Esophagus muscularis mucosa (tissue), 4 donors: ENCODE measurements around the gene CILP2. TPM values are rescaled to one million over a fixed set of nuclear protein-coding genes. Genes with fewer than 3 reads are reported as not detected.

ENCODE experiments used
- DNase-seq: peaks from one replicate; pipeline ENCODE4 v3.0.0-alpha.2; 2017; ENCODE audit errors: extremely low spot score
- H3K27ac ChIP-seq, 4 donors: fragments of 200-600 bp; sonication (generic); replicated peaks in 1 of 4; 1 replicate in 3 of 4; 2 replicates in 1 of 4; pipeline ENCODE4 v1.5.1; 2016 to 2019; ENCODE audit warnings: mild to moderate bottlenecking in 1 of 4
- H3K27me3 ChIP-seq, 4 donors: fragments of 200-600 bp; sonication (generic); one replicate each; pipeline versions ENCODE4 v1.5.1 to v1.6.0; 2016 to 2019
- H3K36me3 ChIP-seq, 4 donors: fragments of 200-600 bp; sonication (generic); one replicate each; pipeline ENCODE4 v1.5.1; 2016 to 2019
- H3K4me1 ChIP-seq, 4 donors: fragments of 200-600 bp; sonication (generic); one replicate each; pipeline ENCODE4 v1.5.1; 2016 to 2019
- H3K4me3 ChIP-seq, 4 donors: fragments of 200-600 bp; sonication (generic); 1 replicate in 2 of 4; 2 replicates in 2 of 4; pipeline ENCODE4 v1.5.1; 2016 to 2019; ENCODE audit warnings: mild to moderate bottlenecking in 4 of 4, moderate library complexity in 1 of 4
- H3K9me3 ChIP-seq, 4 donors: fragments of 200-600 bp; sonication (generic); 1 replicate in 3 of 4; 2 replicates in 1 of 4; pipeline ENCODE4 v1.5.1; 2016 to 2019
- EP300 ChIP-seq: sonication (generic); formaldehyde crosslinking; IDR thresholded peaks from one replicate; pipeline ENCODE4 v1.6.1; 2017; ENCODE audit warnings: antibody characterized with exemption
- POLR2A ChIP-seq: fragments of 450-650 bp; IDR thresholded peaks from one replicate; pipeline ENCODE4 v1.6.1; 2017; ENCODE audit warnings: antibody characterized with exemption, moderate library complexity, mild to moderate bottlenecking, low read depth
- POLR2AphosphoS5 ChIP-seq, 2 donors: sonication (generic); formaldehyde crosslinking; IDR thresholded peaks; one replicate each; pipeline ENCODE4 v1.6.1; 2017; ENCODE audit warnings: antibody characterized with exemption in 2 of 2
- whole genome bisulfite sequencing: methylation state at CpG from one replicate; pipeline ENCODE4 v1.1.5; 2018; 5-methylcytosine and 5-hydroxymethylcytosine counted together
- intact Hi-C: fragments of 100-400 bp; cut with DNase I; formaldehyde crosslinking; loops from one replicate; pipeline ENCODE4 v1.15.1; 2023
- total RNA-seq, 4 donors: library from RNA; depleted of rRNA; stranded (reverse); fragments of >200 nt; gene quantifications; one replicate each; pipeline versions ENCODE4 v1.1.0 to v1.2.1, GENCODE V29; 2016
- TF ChIP-seq, protein P1 (sequence below), 3 experiments: fragments of 200-600 bp in 2 of 3; fragments of 450-650 bp in 1 of 3; sonication (generic) in 2 of 3; IDR thresholded peaks; one replicate each; pipeline ENCODE4 v1.5.1; 2017 to 2019; ENCODE audit warnings: antibody characterized with exemption in 3 of 3, mild to moderate bottlenecking in 2 of 3, moderate library complexity in 1 of 3

CILP2 gene
- total RNA-seq, 4 donors from 2014 or later = 0.13 to 0.52 (median 0.29) TPM

GRCh38 chr19:19513682-19514081 lies 24.4 kb upstream of the CILP2 start:
- DNase-seq = no peak
- TF ChIP-seq, protein P1, sequence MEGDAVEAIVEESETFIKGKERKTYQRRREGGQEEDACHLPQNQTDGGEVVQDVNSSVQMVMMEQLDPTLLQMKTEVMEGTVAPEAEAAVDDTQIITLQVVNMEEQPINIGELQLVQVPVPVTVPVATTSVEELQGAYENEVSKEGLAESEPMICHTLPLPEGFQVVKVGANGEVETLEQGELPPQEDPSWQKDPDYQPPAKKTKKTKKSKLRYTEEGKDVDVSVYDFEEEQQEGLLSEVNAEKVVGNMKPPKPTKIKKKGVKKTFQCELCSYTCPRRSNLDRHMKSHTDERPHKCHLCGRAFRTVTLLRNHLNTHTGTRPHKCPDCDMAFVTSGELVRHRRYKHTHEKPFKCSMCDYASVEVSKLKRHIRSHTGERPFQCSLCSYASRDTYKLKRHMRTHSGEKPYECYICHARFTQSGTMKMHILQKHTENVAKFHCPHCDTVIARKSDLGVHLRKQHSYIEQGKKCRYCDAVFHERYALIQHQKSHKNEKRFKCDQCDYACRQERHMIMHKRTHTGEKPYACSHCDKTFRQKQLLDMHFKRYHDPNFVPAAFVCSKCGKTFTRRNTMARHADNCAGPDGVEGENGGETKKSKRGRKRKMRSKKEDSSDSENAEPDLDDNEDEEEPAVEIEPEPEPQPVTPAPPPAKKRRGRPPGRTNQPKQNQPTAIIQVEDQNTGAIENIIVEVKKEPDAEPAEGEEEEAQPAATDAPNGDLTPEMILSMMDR (IDR thresholded peaks at IDR 0.05) = no peak
- TF ChIP-seq POLR2AphosphoS5 (IDR thresholded peaks at IDR 0.05) (no peak), POLR2A (no peak), EP300 (no peak)
- Histone ChIP-seq H3K27me3 (no peaks in the 10 kb centered on the region), H3K4me3 (peak overlapping the region; percentile 41 to 97 (median 44)), H3K4me1 (peaks cover 26 to 43% (median 40%) of the 10 kb centered on the region in 4 donors), H3K27ac (peak overlapping the region; percentile 30 to 56 (median 42)), H3K9me3 (peaks cover 0 to 5% (median 3%) of the 10 kb centered on the region in 4 donors), H3K36me3 (no peaks in the 10 kb centered on the region)
- intact Hi-C loops = no loop called here
- 95% methylated on average over 8 of the region's 17 CpGs for WGBS

DNA sequence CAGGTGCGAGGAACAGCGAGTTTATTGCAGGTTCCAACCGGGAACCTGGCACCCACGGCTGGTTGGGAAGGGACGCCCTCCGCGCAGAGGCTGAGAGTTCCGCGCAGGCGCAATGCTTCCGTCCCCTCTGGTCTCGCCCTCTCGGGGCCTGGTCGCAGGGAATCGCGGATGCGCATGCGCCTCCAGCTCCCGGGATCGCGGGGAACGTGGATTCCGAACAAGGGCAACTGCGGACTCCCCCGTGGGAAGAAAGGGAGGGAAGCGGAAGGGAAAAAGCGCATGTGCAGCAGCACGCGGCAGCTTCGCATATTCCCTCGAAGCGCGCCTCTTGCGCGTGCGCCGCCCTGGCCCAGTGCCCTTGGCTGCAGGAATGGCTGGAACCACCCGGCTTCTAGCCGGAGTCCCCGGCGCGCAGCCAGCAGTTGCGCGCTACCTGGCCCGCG lies 23.8 kb upstream of the CILP2 start:
- Histone ChIP-seq H3K9me3 (peaks cover 0 to 5% (median 3%) of the 10 kb centered on the region in 4 donors), H3K4me1 (peaks cover 26 to 49% (median 44%) of the 10 kb centered on the region in 4 donors), H3K27ac (peak overlapping the region; percentile 30 to 56 (median 42)), H3K27me3 (no peaks in the 10 kb centered on the region), H3K36me3 (peaks cover 0 to 5% (median 1%) of the 10 kb centered on the region in 4 donors), H3K4me3 (peak overlapping the region; percentile 41 to 97 (median 44))
- 46% methylated on average over 37 of the region's 46 CpGs for WGBS
- DNase-seq = no peak
- intact Hi-C loops = no loop called here
- TF ChIP-seq POLR2AphosphoS5 (IDR thresholded peaks at IDR 0.05) (peak; percentile 46 to 77), POLR2A (no peak), EP300 (no peak)
- TF ChIP-seq, protein P1 (IDR thresholded peaks at IDR 0.05) = no peak

DNA sequence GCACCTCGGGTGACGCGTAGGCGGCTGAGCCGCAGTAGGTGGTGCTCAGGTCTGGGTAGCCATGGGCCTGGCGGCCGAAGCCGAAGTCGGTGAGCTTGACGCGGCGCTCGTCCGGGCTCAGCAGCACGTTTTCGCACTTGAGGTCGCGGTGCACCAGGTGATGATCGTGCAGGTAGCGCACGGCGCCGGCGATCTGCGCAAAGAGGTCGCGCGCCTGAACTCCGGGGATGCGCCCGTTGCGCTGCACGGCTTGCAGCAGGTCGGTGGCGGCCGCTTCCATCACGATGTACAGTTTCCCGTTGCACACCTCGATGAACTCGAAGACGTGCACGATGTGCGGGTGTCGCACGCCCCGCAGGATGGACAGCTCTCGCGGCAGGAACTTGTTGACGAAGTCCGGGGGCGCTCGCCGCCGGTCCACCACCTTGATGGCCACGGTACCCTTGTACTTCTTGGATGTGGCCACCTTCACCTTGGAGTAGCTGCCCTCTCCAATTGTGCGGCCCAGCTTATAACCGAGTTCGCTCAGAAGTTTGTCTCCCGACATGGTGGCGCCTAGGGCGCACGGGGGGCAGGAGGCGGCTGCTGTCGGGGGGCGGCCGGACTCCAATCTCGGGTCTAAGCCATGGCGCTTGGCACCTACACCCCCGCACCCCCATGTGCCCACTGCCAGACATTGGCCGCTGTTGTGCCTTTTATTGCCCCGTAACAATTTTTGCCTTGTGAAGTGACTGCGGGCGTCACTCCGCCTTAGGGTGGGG lies 23.0 kb upstream of the CILP2 start, which contains the start of gene TSSK6:
Gene TSSK6, minus strand, starts transcription at position 668 of the 761 bp plus-strand sequence. Its CDS starts 121 bp downstream, at position 547.
- TF ChIP-seq POLR2AphosphoS5 (IDR thresholded peaks at IDR 0.05) (no peak), EP300 (no peak), POLR2A (no peak)
- TF ChIP-seq, protein P1 (IDR thresholded peaks at IDR 0.05) = no peak
- intact Hi-C loops = no loop called here
- Histone ChIP-seq H3K4me3 (peak within 1 kb of the TSS; percentile 76 to 97 (median 86)), H3K9me3 (peaks cover 0 to 5% (median 3%) of the 10 kb centered on the region in 4 donors), H3K27ac (peak within 1 kb of the TSS; percentile 86 to 91 (median 91)), H3K27me3 (no peaks in the 10 kb centered on the region), H3K4me1 (peaks cover 26 to 56% (median 48%) of the 10 kb centered on the region in 4 donors), H3K36me3 (peaks cover 0 to 13% (median 6%) of the 10 kb centered on the region in 4 donors)
- no peak for DNase-seq
- 85% methylated on average over 48 of the region's 74 CpGs for WGBS

GRCh38 chr19:19515642-19516519 lies 22.2 kb upstream of the CILP2 start, which contains the start of gene NDUFA13:
TSS of gene NDUFA13 (plus strand) at chr19:19516225. CDS start at chr19:19516239, 14 bp downstream.
- DNase-seq = peak; percentile 98
- peaks cover 0 to 5% (median 3%) of the 10 kb centered on the region in 4 donors for H3K9me3 ChIP-seq
- TF ChIP-seq POLR2AphosphoS5 (IDR thresholded peaks at IDR 0.05) (peak; percentile 99), EP300 (no peak), POLR2A (peak; percentile 50)
- TF ChIP-seq, protein P1 (IDR thresholded peaks at IDR 0.05) = peak in 1 of 3 experiments; percentile 8
- H3K27ac ChIP-seq = peak within 1 kb of the TSS; percentile 86 to 91 (median 91)
- H3K27me3 ChIP-seq = no peaks in the 10 kb centered on the region
- peak within 1 kb of the TSS; percentile 76 to 97 (median 86) for H3K4me3 ChIP-seq
- H3K36me3 ChIP-seq = peaks cover 0 to 21% (median 13%) of the 10 kb centered on the region in 4 donors
- intact Hi-C loops = no loop called here
- 2% methylated on average over 22 of the region's 61 CpGs for WGBS
- H3K4me1 ChIP-seq = peaks cover 26 to 57% (median 52%) of the 10 kb centered on the region in 4 donors
